Type B pancreatic cell (in vitro differentiated cells): ENCODE measurements around the gene BCAN. TPM values are rescaled to one million over a fixed set of nuclear protein-coding genes. Genes with fewer than 3 reads are reported as not detected.

Experiments used
- DNase-seq: peaks from one replicate; pipeline ENCODE4 v3.0.0; 2021; ENCODE audit warnings: mixed read lengths; ENCODE audit not compliant: unreplicated experiment; ENCODE audit errors: extremely low spot score
- H3K27ac Mint-ChIP-seq: 2 replicates; pipeline ENCODE4 v1.8.0; 2021; ENCODE audit warnings: mild to moderate bottlenecking, mixed read lengths
- H3K27me3 Mint-ChIP-seq: 2 replicates; pipeline ENCODE4 v1.8.0; 2021; ENCODE audit warnings: mixed read lengths
- H3K36me3 Mint-ChIP-seq: 2 replicates; pipeline ENCODE4 v1.8.0; 2021; ENCODE audit warnings: mixed read lengths
- H3K4me1 Mint-ChIP-seq: one replicate; pipeline ENCODE4 v1.8.0; 2021; ENCODE audit warnings: mixed read lengths; ENCODE audit not compliant: unreplicated experiment
- H3K4me3 Mint-ChIP-seq: 2 replicates; pipeline ENCODE4 v1.8.0; 2021; ENCODE audit warnings: mild to moderate bottlenecking, mixed read lengths
- H3K9me3 Mint-ChIP-seq: 2 replicates; pipeline ENCODE4 v1.8.0; 2021; ENCODE audit warnings: mixed read lengths
- CTCF ChIP-seq: fragments of 200-600 bp; sonication (generic); conservative IDR thresholded peaks from 2 replicates; pipeline ENCODE4 v1.5.0; 2021; ENCODE audit warnings: antibody characterized with exemption, mild to moderate bottlenecking
- total RNA-seq: library from RNA; stranded (reverse); gene quantifications from 2 replicates; pipeline ENCODE4 v1.2.1, GENCODE V29; 2021; ENCODE audit warnings: low replicate concordance

The BCAN gene
- total RNA-seq, 1 donor from 2014 or later: 12.6 TPM

- Mint-ChIP-seq H3K4me3 (peak overlapping the region; percentile 74), H3K27me3 (peaks cover 76% of the 10 kb centered on the region), H3K4me1 (peaks cover 36% of the 10 kb centered on the region), H3K9me3 (peaks cover 2% of the 10 kb centered on the region), H3K27ac (no peak overlapping the region), H3K36me3 (no peaks in the 10 kb centered on the region)
- DNase-seq: no peak
- peak; percentile 99 for TF ChIP-seq CTCF
These were observed 15.2 kb downstream of the BCAN start for GRCh38 chr1:156656806-156657740.

GRCh38 chr1:156657741-156658319 is 15.9 kb downstream of the BCAN start:
- no peak overlapping the region for H3K27ac Mint-ChIP-seq
- peak overlapping the region; percentile 74 for H3K4me3 Mint-ChIP-seq
- peaks cover 72% of the 10 kb centered on the region for H3K27me3 Mint-ChIP-seq
- no peak for DNase-seq
- H3K4me1 Mint-ChIP-seq: peaks cover 41% of the 10 kb centered on the region
- H3K9me3 Mint-ChIP-seq: no peaks in the 10 kb centered on the region
- TF ChIP-seq CTCF: peak; percentile 27
- H3K36me3 Mint-ChIP-seq: no peaks in the 10 kb centered on the region

- Mint-ChIP-seq H3K4me3 (no peak overlapping the region), H3K4me1 (peaks cover 46% of the 10 kb centered on the region), H3K9me3 (no peaks in the 10 kb centered on the region), H3K36me3 (no peaks in the 10 kb centered on the region), H3K27ac (no peak overlapping the region), H3K27me3 (peaks cover 65% of the 10 kb centered on the region)
- TF ChIP-seq CTCF: no peak
- no peak for DNase-seq
These were observed 16.6 kb downstream of the BCAN start for GRCh38 chr1:156658496-156658895.

- Mint-ChIP-seq H3K9me3 (no peaks in the 10 kb centered on the region), H3K4me3 (peak overlapping the region; percentile 81), H3K36me3 (no peaks in the 10 kb centered on the region), H3K27ac (peak overlapping the region; percentile 82), H3K4me1 (peaks cover 51% of the 10 kb centered on the region), H3K27me3 (peaks cover 59% of the 10 kb centered on the region)
- TF ChIP-seq CTCF: no peak
- DNase-seq: no peak
These were observed 17.1 kb downstream of the BCAN start for GRCh38 chr1:156658945-156659574.

- peaks cover 57% of the 10 kb centered on the region for H3K4me1 Mint-ChIP-seq
- no peak for TF ChIP-seq CTCF
- no peaks in the 10 kb centered on the region for H3K9me3 Mint-ChIP-seq
- peak overlapping the region; percentile 82 for H3K27ac Mint-ChIP-seq
- no peak for DNase-seq
- peaks cover 54% of the 10 kb centered on the region for H3K27me3 Mint-ChIP-seq
- no peaks in the 10 kb centered on the region for H3K36me3 Mint-ChIP-seq
- H3K4me3 Mint-ChIP-seq: peak overlapping the region; percentile 81
These were observed 17.7 kb downstream of the BCAN start for GRCh38 chr1:156659661-156659987.
